ENCODE data around the gene RBP3. TPM values are rescaled to one million over a fixed set of nuclear protein-coding genes. Genes with fewer than 3 reads are reported as not detected.
A peak's percentile ranks its signal among the peaks of the same experiment; 100 is the strongest.

The RBP3 gene
- total RNA-seq, 1 experiment from 2014 or later, result not detected

DNA sequence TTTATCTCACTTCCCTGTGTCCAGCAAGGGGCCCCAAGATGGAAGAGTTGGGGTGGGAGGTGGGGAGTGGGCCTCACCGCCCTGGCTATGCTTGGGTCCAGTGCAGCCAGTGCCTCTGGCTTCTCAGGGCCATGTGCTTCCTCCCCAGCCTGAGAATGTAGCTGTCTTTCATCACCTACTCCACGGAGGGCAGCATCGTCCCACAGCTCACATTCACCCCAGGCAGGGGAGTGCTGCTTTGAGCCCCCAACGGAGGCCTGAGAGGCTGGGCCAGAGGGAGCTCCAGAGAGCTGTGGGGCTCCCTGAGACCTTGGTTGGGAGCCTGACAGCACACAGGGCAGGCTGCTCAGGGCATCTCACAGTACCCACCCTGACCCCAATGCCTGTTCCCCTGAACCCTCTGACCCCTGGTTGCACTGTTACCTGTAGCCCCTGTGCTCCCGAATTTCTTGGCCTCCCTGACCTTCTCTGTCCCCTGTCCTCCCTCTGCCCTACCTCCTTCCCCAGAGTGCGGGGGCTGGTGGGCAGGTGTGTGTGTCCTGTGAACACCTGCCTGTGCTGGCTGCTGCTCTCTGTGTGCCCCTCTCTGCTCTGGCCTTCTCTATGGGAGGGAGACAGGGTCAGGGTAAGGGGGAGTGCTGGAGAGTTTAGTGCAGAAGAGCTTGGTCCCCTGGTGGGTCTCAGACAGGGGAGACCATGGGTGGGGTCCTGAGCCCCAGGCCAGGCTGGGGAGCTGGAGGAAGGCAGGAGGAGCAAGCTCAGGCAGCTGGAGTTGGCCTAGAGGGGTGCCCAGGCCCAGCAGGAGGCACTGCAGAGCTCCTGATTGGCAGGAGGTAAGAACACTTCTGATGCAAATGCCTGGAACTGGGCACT lies 55.5 kb downstream of the RBP3 start:
- in situ Hi-C loops (cut with HindIII; ENCODE audit: low pct_unique_long_range_greater_than_20kb, low sequenced_read_pairs), result no loop called here
- no peak for DNase-seq (ENCODE audit: low read depth)

GRCh38 chr10:47404446-47404845 lies 56.3 kb downstream of the RBP3 start:
- in situ Hi-C loops (cut with HindIII; ENCODE audit: low pct_unique_long_range_greater_than_20kb, low sequenced_read_pairs), result no loop called here

DNA sequence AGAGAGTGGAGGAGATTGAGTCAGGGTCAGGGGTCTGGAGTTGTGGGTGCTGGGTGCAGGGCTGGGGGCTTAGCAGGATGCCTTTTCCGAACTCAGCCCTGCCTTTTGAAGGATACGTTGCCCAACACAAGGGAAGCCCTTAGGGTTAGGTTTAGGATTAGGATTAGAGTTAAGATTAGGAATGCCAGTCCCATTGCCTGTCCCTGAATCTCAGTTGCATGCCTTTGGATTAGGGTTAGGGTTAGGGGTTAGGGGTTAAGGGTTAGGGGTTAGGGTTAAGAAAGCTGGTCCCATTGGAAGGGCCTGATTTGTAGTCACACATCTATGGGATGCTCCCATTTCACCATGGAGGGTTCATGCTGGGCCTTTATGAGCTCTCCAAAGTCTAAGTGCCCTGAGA lies 56.8 kb downstream of the RBP3 start:
- DNase-seq (ENCODE audit: low read depth), result no peak
- in situ Hi-C loops (cut with HindIII; ENCODE audit: low pct_unique_long_range_greater_than_20kb, low sequenced_read_pairs), result no loop called here

More at GRCh38 chr10:47404446-47404845, 56.3 kb downstream of the RBP3 start:
- DNase-seq (ENCODE audit: low read depth), result no peak

DNA sequence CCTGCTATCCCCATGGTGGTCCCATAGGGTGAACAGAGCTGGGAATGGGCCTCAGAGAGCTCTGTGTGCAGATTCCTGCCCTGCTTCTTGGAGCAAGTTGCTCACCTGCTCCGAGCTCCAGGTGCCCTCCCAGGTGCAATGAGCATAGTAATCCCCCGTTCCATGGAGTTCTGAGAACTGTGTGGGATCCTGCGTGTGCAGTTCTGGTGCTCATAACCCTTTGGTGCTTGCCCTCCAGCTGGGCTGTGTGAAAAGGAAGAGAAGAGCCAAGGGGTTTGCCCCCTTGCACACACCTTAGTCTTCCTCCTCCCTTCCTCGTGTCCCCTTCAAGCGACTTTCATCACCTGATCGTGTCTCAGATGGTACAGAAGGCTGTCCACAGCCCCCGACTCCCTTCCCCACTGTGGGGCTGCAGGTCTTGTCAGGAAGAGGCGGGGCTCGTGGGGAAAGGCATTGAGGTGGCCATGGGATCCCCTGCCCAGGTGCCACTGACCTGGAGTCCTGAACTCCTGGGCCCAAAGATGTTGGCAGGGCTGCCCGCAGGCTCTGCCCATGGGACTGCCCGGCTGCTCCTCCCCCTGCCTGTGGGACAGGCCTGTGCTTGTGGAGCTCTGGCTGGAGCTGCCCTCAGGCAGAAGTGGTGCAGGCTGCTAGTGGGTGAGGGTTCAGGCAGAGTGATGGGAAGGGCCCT lies 57.8 kb downstream of the RBP3 start:
- no peak for DNase-seq (ENCODE audit: low read depth)
- in situ Hi-C loops (cut with HindIII; ENCODE audit: low pct_unique_long_range_greater_than_20kb, low sequenced_read_pairs), result no loop called here

- in situ Hi-C loops (cut with HindIII; ENCODE audit: low pct_unique_long_range_greater_than_20kb, low sequenced_read_pairs), result no loop called here
- DNase-seq (ENCODE audit: low read depth), result no peak
These were observed 58.3 kb downstream of the RBP3 start for GRCh38 chr10:47406548-47406869.

GRCh38 chr10:47406870-47407691 lies 58.9 kb downstream of the RBP3 start:
- in situ Hi-C loops (cut with HindIII; ENCODE audit: low pct_unique_long_range_greater_than_20kb, low sequenced_read_pairs), result no loop called here
- DNase-seq (ENCODE audit: low read depth), result peak; percentile 96

Other genes with a start within 250 kb of the RBP3 start
- not detected in 2 replicates for gene GDF10, start 48.2 kb upstream of the RBP3 start, total RNA-seq (2014; rRNA removed; shearing (Covaris generic); ENCODE audit: low replicate concordance)
- not detected in 2 replicates for gene GDF2, start 25.9 kb upstream of the RBP3 start, total RNA-seq (2014; rRNA removed; shearing (Covaris generic); ENCODE audit: low replicate concordance)
- gene ZNF488, start 35.9 kb downstream of the RBP3 start, total RNA-seq (2014; rRNA removed; shearing (Covaris generic); ENCODE audit: low replicate concordance), result 0.41 TPM in 1 of 2 replicates, not detected in the other
- 0.68 and 0.72 TPM in 2 replicates for gene ANXA8, start 135.8 kb downstream of the RBP3 start, total RNA-seq (2014; rRNA removed; shearing (Covaris generic); ENCODE audit: low replicate concordance)
- gene FAM25G, start 143.3 kb downstream of the RBP3 start, total RNA-seq (2014; rRNA removed; shearing (Covaris generic); ENCODE audit: low replicate concordance), result not detected in 2 replicates
- gene AGAP9, start 175.3 kb downstream of the RBP3 start, total RNA-seq (2014; rRNA removed; shearing (Covaris generic); ENCODE audit: low replicate concordance), result 2.6 and 3.4 TPM in 2 replicates